A204.1 (cell line): ENCODE measurements around the gene APAF1.

Source experiments
- FAIRE-seq: peaks from 2 replicates; lab custom pipeline; 2012; peaks lifted over from hg19 to GRCh38; lab: Jason Lieb, UNC

APAF1 gene

DNA sequence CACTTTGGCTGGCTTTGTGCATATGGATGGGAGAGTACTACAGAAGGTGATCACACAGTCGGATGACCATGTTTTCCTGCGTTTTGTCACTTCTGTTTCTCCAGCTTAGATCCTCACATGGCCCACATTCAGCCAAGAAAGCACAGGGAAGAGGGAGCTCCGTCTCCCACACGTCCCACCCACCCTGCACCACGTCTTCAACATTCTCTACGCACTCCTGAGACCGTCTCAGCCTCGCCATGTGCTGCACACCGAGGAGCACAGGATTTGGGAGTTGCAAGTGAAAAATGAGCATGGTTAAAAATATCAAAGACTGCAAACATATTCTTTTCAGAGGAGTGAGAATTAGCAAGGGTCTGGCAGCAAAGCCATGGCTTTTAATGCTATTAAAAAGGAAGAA lies 122.2 kb downstream of the APAF1 start:
- FAIRE-seq = no peak

DNA sequence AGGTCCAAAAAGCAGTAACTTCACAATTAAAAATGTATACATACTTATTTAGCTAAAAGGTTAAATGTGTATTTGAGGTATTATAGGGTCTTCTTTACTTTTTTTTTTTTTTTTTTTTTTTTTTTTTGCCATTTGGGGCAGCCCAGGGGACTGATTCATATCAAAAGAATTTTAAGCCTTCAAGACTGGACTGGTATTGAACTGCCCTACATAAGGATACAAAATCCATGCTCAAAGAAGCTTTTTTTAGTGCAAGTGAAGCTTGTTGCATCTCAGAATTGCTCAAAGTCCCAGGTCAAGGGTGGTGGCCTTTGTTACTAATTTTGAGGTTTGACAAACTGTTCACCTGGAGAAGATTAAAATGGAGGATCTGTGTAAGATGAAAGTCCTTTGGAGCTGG lies 124.0 kb downstream of the APAF1 start:
- no peak for FAIRE-seq

DNA sequence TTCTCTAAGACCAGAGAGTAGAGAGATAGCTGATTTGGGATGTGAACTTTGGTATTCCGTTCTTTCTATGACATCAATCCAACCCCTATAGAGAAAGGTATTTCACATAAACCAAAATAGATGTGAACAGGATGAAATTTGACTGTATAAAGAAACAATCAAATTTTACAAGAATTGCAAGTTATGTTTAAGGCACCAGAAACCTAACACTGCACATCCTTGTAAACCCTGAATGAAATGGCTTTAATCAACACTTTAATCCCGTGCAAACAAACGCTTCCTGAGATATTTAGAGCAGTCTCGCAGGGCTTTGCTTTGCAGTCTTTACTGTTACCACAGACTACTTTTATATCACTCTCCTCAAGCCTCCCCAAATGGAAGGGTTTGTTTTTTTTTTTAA lies 125.1 kb downstream of the APAF1 start:
- no peak for FAIRE-seq

DNA sequence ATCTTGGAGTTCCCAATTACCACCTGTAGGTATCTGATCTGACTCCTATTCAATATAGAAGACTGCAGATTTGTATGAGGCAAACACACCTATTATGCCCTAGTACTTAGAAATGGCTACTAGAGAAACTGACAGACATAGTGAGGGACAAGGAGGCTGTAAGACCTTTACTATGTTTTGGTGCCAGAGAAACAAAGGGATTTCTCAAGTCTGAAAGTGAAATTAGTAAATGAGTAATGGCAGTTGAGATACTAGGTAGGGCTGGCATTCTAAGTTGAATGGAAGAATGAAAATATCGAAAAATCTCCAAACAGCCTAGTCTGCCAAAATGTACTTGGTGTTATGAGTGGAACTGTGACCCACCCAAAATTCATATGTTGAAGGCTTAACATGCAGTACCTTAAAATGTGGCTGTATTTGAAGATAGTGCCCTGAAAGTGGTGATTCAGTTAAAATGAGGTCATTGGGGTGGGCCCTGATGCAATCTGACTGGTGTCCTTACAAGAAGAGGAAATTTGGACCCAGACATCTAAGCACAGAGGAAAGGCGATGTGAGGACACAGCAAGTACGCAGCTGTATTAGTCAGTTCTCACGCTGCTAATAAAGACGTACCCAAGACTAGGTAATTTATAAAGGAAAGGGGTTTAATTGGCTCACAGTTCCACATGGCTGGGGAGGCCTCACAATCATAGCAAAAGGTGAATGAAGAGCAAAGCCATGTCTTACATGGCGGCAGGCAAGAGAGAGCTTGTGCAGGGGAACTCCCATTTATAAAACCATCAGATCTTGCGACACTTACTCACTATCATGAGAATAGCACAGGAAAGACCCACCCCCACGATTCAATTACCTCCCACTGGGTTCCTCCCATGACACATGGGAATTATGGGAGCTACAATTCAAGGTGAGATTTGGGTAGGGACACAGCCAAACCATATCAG lies 127.0 kb downstream of the APAF1 start:
- no peak for FAIRE-seq

DNA sequence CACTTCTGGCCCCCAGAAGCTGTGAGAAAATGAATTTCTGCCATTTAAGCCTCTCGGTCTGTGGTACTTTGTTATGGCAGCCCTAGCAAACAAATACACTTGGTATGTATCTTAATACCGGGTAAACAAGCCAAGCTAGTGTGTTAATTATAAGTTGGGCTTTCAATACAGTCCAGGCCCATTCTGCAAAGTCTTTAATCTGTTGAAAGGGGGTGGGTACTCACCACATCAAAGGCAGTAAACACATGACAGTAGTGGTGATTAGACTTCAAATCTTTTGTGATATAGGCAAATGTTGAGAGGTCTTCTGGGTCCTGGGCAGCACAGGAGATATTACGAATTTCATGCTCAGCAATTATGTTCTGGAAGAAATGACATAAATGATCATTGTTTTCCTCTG lies 127.7 kb downstream of the APAF1 start:
- FAIRE-seq = no peak

DNA sequence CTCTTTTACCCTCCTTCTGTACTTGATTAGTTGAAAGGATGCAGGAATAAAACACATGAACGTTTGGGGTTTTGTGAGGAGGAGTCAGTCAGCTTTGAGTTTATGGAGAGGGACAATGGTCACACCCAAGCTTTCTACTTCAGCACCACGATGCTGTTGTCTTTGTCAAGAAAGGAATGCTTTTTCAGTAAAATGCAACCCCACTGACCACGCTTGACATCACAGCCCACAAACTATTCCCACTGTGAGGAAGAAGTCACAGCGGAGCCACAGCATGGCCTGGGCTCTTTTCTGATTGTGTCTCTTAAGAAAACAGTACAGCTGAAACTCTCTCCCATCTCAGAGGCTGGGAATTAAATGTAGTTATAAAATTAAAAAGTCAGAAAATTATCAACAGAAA lies 135.2 kb downstream of the APAF1 start:
- no peak for FAIRE-seq

DNA sequence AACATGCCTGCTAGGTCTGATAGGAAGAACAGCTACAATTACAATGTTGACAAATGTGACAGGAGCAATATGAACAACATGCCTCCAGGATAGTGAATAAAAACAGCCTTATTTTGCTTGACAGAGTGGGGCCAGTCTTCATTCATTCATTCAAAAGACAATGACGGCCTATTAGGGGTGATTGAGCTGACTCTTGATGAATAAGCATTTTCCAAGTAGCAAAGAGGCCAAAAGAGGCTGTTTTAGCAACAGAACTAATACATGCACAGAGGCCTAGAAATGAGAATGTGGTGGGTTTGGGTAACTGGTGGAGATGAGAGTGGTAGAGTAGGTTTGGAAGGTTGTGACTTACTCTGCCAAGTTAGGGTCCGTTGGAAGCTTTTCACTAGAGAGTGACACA lies 138.3 kb downstream of the APAF1 start:
- FAIRE-seq = no peak
